ENCODE results near the gene SFT2D1.

- TF ChIP-seq CTCF (IDR thresholded peaks at IDR 0.05) (no peak), POLR2A (IDR thresholded peaks at IDR 0.05) (no peak)
Measured at GRCh38 chr6:166277892-166278578, 64.3 kb downstream of the SFT2D1 start.

All from testis (tissue), 2 donors.